GM19397 (cell line): Measurements from ENCODE around the gene NMT1.

Source experiments
- ATAC-seq: cut with Tn5 transposase; IDR thresholded peaks from one replicate; pipeline ENCODE4 v1.9.1; 2021; ENCODE audit warnings: mild to moderate bottlenecking, moderate library complexity; ENCODE audit not compliant: unreplicated experiment

Gene NMT1

DNA sequence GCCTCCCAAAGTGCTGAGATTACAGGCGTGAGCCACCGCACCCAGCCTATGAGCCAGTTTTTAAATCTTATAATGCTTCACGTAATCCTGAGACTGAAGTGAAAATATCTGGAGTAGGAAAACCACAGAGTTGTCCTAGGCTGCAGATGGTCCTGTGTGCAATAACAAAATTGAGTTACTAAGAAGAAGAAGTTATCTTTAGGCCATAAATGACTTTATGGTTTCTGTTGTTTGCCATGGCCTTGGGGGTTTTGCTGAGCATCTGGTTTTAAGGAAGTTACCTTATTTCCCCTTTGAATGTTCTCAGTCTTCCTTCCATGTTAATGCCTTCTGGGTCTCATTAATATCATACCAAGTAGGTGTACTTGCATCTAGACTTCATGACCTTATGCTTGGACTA is 16.5 kb downstream of the NMT1 start:
- ATAC-seq: no peak

DNA sequence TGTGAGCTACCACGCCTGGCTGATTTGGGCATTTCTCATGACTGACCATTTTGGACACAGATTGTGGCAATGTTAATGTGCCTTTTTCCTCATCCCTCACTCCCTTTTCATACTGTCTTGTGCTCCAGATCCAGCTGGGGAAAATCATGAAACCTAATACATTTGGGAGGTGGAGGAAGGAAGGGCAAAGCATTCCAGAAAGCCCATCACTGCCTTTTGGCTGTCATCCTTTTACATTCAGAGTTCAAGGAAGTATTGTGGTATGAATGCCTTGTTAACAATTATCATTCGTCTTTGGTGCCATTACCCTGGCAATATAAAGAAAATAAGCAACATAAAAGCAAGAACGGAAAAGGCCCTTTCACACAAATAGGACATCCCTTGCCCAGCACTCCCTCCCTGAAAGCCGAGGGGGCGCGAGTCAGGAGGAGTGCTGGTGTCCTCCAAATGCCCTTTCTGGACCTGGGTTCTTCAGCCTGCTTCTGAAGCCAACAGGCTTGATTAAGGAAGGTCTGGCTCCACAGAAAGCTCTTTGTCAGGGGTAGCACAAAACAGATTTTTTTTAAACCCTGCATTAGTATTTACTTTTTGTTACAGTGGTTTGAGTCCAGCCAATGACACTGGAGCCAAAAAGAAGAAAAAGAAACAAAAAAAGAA is 20.1 kb downstream of the NMT1 start:
- no peak for ATAC-seq

GRCh38 chr17:45086391-45086790 is 25.3 kb downstream of the NMT1 start:
- ATAC-seq: no peak

- ATAC-seq: no peak
These were observed 25.9 kb downstream of the NMT1 start for GRCh38 chr17:45086865-45087503.

DNA sequence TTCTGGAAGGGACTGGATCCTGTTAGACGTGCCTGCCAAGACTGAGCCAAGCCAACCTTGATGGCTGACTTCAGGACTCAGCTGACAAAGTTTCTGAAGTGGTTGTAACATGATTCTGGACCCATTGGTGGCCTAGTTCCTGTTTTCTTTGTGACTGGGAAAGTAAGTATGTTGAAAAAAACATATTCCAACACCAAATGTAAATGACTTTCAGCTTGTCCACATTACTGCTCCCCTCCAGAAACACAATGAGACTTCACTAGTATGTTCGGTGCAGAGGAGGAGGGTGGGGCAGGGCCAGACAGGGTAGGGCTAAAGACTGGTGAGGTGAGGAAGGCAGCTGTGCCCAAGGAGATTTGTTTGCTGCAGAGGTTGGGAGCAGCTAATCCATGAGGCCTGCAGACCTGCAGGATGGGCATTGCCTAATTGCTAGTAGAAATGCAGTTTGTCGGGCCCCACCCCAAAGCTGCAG is 26.4 kb downstream of the NMT1 start:
- no peak for ATAC-seq

- no peak for ATAC-seq
These were observed 26.9 kb downstream of the NMT1 start for GRCh38 chr17:45087978-45088377.

DNA sequence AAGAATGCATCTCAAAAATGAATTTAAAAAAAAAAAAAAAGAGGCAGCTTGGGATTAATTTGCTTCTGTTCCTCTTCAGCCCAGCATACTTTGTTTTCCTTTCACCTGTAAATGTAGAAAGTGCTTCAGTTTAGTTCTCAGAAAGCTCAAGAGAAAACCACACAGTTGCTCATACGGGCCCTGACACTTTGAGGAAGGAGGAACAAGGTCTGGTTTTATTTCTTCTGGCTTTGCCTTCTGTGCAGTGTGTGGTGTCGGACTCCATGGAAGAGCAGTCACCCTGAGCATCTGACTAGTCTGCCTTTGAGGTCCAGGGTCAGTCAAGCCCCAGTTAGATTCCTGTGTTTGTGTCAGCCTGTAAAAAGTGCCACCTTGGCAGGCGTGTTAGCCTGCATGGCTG is 27.6 kb downstream of the NMT1 start:
- ATAC-seq: no peak

DNA sequence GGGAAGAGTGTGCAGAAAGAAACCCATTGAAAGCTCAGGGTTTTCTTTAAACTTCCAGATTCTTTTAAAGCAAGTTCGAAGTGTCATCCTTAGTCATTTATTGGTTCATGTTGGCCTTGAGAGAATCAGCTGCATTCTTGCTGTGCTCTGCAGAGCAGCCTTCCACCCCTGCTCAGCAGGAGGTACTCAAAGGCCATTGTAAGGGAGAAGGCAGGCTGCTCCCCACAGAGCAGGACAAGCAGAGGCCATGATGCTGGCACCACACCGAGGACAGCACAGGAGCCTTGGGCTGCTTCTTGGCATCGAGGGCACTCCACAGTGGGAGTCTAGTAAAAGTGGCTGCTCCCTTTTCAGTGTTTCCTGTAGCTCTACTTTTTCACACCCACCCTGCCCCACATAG is 29.6 kb downstream of the NMT1 start:
- ATAC-seq: no peak

- ATAC-seq: no peak
These were observed 30.8 kb downstream of the NMT1 start for GRCh38 chr17:45091778-45092425.

GRCh38 chr17:45092911-45093430 is 31.9 kb downstream of the NMT1 start:
- no peak for ATAC-seq

DNA sequence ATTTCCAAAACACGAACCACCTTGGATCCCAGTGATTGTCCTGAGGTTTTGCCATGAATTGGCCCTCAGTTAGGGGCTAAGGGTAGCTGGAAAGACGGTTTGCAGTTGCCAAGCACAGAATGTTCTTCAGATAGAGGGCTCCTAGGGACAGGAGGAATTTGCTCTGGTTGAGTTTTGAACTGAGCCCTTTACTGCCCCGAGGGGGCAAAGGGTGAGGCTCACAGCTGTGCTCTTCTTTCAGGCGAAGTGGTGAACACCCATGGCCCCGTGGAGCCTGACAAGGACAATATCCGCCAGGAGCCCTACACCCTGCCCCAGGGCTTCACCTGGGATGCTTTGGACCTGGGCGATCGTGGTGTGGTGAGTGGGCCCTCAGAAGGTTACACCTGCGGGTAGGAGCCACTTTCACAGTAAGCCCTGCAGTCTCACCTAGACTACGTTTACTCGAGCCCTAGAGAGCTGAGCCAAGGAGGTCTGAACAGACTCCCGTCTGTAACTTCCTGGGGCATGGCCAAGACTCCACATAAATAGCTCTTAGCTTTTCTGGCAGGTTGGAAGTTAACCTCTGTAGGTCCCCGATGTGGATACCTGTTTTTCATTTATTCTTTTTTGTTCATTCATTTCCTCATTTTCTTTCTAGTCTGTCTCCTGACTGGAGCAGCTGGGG is 32.5 kb downstream of the NMT1 start:
- no peak for ATAC-seq

DNA sequence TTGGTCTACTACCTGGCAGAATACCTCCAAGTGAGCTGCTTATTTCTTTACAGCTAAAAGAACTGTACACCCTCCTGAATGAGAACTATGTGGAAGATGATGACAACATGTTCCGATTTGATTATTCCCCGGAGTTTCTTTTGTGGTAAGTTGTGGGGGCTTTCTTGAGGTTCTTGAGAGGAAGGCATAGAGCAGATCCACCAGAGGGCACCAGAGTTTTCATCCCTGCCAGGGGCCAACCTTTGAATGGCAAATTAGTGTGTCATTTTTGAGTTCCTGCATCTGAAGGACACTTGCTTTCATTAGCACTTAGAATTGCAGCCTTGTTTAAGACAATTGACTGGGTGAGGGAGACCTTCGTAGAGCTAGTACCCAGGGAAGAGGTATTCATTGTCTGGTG is 35.0 kb downstream of the NMT1 start:
- ATAC-seq: no peak

DNA sequence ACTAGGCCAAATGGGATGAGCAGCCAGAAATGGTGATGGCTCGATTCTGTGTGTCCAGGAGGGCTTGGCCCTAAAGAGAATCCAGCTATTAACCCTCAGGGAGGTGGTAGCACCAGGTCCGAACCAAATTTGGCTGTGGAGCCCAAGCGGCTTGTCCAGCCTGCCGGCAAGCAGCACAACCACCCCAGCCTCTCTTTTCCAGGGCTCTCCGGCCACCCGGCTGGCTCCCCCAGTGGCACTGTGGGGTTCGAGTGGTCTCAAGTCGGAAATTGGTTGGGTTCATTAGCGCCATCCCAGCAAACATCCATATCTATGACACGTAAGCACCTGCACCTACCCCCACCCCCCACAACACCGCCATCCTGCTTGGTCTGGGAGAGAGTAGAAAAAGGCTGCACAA is 35.8 kb downstream of the NMT1 start:
- no peak for ATAC-seq

DNA sequence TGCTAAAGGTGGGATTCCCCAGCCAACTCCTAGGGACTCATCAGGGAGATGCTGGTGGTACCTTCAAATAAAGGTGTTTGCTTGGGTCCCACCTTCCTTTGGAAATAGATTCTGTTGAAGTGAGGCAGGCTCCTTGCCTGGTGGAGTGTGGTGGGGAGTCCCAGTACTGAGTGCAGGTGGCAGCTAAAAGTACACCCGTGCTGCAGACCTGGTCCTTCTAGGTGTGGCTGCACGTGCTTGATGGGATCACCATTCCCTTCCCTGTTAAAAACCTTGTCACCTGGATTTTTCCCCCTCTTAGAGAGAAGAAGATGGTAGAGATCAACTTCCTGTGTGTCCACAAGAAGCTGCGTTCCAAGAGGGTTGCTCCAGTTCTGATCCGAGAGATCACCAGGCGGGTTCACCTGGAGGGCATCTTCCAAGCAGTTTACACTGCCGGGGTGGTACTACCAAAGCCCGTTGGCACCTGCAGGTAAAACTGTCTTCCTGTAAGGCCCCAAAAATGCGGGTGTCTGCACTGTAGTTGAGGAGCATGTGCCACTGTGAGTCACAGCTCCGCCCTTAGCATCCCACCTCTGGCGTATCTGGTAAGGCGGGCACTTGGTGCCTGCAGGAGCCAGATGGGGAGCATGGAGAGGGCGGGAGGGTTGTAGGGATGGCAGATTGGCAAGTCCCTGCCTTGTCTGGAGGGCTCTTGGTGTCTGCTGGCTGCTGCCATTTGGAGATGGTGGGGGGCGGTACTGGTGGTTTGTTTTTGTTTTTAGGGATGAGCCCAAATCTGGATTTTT is 37.2 kb downstream of the NMT1 start:
- no peak for ATAC-seq

DNA sequence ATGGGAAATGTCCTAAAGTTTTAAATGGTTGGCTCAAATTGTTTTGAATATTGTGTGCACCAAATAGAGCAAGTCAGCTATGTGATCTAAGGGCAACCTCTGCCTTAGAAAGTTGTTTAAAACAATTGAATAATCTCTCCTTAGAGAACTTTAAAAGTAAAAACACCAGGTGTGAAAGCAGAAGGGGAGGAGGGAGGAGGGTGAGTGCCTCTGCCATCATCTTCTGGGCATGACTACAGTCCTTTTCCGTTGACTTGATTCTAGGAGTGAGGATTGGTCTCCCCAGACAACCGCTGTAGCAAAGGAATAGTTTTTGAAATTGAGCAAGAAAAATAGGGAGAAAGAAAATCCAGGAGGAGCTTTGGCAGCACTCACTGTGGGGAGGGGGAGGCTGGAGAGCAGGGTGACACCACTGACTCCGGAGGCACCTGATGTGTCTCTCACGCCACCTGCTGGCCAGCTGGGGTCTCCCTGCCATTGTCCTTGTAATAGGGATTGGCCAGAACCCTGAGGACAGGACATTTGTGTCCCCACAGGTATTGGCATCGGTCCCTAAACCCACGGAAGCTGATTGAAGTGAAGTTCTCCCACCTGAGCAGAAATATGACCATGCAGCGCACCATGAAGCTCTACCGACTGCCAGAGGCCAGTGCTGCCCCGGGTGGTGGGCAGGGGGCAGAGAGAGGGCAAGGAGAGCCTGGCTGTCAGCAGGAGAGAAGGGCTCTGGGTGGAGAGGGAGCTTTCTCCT is 37.9 kb downstream of the NMT1 start:
- no peak for ATAC-seq

- ATAC-seq: no peak
These were observed 40.4 kb downstream of the NMT1 start for GRCh38 chr17:45101546-45101882.

- ATAC-seq: no peak
These were observed 41.0 kb downstream of the NMT1 start for GRCh38 chr17:45101883-45102811.

- no peak for ATAC-seq
These were observed 41.7 kb downstream of the NMT1 start for GRCh38 chr17:45102856-45103255.

- no peak for ATAC-seq
These were observed 42.2 kb downstream of the NMT1 start for GRCh38 chr17:45103269-45103795.
